Stimulated activated CD4-positive, alpha-beta T cell treated with anti-CD3 and anti-CD28 coated beads, TNF-alpha, amount 100 ng/mL, for 48 hours (primary cell): ENCODE data around the gene PHLDB1.
"Not testable (repeated sequence)": the region's sequence is repeated elsewhere in the genome, so short reads cannot be mapped to it uniquely, and the experiment has no call there.

Source experiments
- DNase-seq, 3 donors: peaks; one replicate each; pipeline ENCODE4 v3.0.0-alpha.2; 2020; ENCODE audit warnings: low read depth in 3 of 3

PHLDB1 gene

DNA sequence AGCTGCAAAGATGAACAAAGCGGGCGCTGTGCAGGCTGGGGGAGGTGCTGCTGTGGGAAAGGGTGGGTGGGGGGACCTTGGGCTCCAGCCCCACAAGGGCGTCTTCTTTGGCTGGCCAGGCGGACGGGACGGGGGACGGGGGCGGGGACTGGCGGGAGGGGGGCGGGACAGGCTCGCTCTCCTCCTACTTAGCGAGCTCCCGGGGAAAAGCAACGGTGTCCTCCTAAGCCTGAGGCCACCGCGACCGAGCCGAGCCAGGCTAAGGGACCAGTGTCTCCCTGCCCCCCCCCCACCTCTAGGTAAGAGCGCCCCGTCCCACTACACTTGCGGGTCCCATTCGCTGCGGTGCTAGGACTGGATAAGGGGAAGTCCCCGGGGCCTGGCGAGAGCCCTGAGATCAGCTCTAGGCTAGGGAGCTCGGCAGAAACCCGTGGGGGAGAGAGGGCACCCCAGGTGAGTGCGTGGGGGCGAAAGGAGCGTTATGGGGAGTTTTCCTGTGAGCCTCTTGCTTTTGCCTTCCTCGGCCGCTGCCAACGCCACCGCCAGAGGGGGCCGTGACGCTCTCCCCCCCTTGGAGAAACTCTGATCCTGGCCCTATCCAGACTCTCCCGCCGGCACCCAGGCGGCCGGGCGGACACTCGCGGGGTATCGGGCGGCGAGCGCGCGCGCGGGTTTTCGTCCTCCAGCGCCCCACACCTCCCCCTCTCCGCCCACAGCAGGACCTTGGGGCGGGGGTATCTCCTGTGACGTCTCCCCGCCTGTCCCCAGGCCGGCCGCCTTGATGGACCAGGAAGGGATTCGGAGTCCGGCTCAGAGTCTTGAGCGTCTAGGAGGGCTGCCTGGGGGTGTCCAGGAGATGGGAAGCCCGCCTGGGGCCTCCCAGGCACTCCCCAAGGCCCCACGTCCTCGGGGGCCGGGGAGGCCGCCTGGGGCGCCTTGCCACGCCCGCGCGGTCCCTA, at the start of gene PHLDB1:
PHLDB1 (plus strand) TSS at position 215 of the 959 bp plus-strand sequence. CDS start 6,222 bp downstream, outside the sequence.
- peak in 2 of 3 donors; percentile 17 to 21 for DNase-seq

DNA sequence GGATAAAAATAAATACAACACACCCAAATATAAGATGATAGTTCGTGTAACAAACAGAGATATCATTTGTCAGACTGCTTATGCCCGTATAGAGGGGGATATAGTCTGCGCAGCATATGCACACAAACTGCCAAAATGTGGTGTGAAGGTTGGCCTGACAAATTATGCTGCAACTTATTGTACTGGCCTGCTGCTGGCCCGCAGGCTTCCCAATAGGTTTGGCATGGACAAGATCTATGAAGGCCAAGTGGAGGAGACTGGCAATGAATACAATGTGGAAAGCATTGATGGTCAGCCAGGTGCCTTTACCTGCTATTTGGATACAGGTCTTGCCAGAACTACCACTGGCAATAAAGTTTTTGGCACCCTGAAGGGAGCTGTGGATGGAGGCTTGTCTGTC, 46.6 kb upstream of the PHLDB1 start:
- no peak for DNase-seq

DNA sequence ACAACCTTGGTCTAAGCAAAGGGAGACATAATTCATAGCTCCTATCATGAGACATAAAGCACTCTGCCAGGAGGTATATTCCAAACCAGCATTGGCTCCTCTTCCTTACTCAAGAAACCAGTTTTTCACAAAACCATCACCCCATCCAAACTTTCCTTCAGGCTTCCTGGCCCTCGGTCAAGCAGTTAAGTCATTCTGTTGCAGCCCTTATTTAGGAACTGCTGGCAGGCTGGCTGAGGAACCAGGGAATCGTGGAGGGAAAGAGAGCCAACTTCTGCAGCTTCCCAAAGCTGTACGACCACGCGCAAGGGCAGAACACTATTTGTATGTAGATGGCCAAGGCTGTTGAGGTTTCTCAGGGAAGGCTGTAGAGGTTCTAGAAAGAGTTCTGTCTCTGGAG, 42.4 kb upstream of the PHLDB1 start:
- no peak for DNase-seq

DNA sequence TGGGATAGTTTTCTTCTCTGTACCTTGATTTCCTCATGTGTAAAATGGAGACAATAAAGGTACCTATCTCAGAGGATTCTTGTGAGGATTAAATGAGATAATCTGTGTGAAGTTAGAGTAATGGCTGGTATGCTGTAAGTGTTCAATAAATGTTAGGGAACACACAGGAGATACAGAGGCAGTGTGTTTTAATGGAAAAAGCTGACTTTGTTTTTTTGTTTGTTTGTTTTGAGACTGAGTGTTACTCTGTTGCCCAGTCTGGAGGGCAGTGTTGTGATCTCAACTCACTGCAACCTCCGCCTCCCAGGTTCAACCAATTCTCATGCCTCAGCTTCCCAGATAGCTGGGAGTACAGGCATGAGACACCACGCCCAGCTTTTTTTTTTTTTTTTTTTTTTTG, 37.7 kb upstream of the PHLDB1 start:
- no peak for DNase-seq

DNA sequence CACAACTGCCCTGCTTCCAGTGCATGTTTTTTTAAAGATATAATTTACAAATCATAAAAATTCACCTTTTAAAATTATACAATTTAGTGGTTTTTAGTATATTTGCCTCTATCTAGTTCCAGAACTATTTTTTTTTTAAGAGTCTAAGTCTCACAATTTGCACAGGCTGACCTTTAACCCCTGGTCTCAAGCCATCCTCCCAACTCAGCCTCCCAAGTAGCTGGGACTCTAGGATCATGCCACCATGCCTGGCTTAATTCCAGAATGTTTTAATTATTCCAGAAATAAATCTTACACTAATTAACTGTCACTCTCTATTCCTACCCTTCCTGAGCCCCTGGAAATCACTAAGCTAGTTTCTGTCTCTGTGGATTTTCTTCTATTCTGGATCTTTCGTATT, 36.6 kb upstream of the PHLDB1 start:
- DNase-seq: no peak

DNA sequence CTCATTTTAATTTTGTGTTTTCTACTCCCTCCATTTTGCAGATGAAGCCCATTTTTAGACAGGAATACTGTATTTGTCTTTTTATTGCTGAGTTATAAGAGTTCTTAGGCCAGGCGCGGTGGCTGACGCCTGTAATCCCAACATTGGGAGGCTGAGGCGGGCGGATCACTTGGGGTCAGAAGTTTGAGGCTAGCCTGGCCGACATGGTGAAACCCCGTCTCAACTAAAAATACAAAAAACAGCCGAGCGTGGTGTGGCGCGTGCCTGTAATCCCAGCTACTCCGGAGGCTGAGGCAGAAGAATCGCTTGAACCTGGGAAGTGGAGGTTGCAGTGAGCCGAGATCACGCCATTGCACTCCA, 35.7 kb upstream of the PHLDB1 start:
- not testable (repeated sequence) for DNase-seq

DNA sequence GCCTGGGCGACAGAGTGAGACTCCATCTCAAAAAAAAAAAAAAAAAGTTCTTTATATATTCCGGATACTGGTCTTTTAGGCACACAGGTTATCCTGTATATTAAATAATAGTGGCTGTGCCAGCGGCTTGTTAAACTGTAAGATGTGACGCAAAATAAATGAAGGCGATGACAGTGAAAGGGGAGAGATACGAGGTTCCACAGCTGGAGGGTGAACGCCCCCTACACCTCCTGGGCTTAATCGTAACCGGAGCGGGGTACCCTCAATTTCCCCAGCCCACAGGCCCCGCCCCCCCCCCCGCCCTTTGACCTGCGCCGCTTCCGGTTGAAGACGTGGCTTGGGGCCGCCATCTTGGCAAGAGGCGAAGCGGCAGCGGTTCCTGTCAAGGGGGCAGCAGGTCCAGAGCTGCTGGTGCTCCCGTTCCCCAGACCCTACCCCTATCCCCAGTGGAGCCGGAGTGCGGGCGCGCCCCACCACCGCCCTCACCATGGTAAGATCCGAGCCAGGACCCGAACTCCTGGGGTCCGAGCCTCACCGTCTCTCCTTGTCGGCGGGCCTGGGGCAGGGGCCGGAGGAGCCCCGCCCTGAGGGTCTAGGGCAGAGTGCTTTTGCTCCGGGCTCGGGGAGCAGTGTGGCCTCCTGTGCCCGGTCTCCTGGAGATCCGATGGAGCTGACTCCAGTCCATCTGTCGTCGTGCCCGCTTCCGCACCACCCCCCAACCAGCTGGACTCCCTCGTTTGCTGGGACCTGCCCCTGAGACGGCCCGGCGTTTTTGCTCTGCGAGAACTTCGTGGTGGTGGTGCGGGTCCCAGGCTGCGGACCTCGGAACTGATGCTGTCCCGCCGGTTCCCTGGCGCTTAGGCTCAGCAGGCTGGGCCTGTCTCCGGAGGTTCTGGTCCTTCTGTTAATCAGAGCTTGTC, 35.1 kb upstream of the PHLDB1 start, which contains the start of gene ARCN1:
ARCN1 (plus strand) TSS at position 349 of the 920 bp plus-strand sequence; CDS start at position 488, 139 bp downstream.
- peak; percentile 50 to 61 (median 54) for DNase-seq

DNA sequence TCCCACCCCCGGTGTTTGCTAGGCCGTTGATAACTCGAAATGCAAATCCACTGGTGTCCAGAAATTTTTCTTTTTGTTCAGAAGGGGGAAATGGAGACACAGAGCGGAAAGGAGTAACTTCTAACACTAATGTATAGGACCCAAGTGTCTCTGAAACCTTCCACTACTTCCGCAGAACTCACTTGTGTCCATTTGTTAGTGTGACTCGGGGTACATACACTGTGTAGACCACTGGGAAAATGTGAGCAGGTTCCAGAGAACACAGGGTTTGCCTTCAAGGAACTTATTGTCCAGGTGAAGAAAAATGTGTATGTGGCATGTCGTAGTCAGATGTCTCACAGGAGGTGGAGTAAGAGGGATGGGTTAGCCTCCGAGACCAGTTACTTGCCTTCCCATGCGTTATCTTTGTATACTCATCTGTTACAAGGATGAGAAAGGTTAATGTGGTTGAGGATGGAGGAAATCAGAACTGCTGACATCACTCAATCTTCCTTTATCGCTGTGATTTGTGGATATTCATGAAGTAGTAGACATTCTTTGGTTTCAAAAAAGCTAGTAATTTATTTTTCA, 34.3 kb upstream of the PHLDB1 start:
- peak in 1 of 3 donors; percentile 10 for DNase-seq

DNA sequence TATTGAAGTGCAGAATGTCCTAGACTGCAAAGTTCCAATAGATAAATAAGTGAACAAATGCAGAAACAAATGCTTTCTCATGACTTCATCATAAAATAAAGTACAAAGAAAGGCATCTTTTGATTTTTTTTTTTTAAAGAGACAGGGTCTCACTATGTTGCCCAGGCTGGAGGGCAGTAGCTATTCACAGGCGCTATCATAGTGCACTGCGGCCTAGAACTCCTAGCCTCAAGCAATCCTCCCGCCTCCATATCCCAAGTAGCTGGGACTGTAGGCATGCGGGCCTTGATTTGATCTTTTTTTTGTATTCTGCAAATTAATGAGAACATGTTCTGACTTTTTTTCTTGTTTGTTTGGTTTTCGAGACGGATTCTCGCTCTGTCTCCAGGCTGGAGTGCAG, 32.8 kb upstream of the PHLDB1 start:
- DNase-seq: no peak

DNA sequence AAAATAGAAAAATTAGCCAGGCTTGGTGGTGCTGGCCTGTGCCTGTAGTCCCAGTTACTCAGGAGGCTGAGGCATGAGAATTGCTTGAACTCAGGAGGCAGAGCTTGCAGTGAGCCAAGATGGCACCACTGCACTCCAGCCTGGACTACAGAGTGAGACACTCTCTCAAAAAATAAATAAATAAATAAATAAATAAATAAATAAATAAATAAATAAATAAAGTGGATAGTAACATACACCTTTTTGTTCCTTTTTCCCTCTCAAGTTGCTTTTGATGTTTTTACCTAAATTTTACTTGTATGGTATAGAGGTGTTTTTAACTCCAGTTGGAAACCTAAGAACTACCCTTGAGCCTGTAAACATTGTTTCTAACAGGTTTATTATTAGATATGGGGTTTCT, 29.4 kb upstream of the PHLDB1 start:
- not testable (repeated sequence) for DNase-seq

DNA sequence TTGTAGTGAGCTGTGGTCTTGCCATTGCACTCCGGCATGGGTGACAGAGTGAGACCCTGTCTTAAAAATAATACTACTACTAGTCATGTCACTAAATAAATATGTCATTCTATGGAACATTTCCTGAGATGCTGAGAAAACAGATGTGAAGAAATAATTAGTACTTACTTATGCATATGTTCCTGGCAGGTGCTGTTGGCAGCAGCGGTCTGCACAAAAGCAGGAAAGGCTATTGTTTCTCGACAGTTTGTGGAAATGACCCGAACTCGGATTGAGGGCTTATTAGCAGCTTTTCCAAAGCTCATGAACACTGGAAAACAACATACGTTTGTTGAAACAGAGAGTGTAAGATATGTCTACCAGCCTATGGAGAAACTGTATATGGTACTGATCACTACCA, 26.4 kb upstream of the PHLDB1 start:
- no peak for DNase-seq

DNA sequence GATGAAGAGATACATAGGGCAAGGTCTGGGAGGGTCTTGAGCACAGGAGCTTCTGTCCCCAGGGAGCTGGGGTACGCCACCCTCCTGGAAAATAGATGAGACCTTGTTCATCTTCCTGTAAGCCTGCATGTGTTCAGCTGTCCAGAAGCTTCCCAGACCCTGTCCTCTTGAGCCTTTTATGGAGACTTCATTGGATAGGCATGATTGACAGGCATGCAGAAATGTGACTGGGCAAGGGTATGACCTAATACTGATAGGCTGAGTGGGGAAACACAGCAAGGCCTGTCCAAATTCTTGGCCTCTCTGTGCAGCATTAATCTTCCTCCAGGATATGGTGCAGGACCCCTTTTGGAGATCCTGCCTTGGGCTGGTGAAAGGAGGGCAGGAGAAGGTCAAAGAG, 19.5 kb upstream of the PHLDB1 start:
- no peak for DNase-seq

DNA sequence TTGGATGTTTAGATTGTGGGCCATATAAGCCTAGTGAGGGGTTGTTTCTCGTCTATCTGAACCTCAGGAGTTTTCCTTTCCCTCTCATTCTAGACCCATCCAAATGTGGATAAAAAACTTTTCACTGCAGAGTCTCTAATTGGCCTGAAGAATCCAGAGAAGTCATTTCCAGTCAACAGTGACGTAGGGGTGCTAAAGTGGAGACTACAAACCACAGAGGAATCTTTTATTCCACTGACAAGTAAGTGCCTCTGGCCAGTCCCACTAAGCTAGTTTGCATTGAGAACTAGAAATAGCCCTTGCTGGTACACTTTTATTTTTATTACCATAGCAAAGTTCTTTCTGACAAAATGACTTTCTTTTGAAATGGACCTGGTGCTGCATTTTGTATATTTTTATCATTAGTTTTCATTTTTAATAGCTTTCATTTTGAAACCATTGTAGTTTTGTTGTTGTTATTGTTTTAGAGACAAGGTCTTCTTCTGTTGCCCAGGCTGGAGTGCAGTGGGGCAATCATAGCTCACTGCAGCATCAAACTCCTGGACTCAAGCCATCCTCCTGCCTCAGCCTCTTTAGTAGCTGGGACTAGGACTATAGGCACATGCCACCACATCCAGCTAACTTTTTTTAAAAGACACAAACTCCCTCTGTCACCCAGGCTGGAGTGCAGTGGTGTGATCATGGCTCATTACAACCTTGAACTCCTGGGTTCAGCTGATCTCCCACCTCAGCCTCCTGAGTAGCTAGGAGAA, 14.6 kb upstream of the PHLDB1 start:
- DNase-seq: no peak

DNA sequence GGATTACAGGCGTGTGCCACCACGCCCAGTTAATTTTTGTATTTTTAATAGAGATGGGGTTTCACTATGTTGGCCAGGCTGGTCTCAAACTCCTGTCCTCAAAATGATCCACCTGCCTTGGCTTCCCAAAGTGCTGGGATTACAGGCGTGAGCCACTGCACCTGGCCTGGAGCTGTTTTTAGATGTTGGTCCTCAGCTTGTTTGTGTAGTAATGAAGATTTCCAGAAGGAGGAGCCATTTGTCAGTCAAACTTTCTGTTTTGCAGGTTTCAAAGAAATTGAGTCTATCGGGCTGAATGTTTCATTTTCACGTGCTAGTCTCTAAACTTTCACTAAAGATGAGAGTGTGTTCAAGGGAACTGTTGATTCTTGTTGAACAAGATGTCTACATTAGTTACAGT, 12.4 kb upstream of the PHLDB1 start:
- DNase-seq: not testable (repeated sequence)

DNA sequence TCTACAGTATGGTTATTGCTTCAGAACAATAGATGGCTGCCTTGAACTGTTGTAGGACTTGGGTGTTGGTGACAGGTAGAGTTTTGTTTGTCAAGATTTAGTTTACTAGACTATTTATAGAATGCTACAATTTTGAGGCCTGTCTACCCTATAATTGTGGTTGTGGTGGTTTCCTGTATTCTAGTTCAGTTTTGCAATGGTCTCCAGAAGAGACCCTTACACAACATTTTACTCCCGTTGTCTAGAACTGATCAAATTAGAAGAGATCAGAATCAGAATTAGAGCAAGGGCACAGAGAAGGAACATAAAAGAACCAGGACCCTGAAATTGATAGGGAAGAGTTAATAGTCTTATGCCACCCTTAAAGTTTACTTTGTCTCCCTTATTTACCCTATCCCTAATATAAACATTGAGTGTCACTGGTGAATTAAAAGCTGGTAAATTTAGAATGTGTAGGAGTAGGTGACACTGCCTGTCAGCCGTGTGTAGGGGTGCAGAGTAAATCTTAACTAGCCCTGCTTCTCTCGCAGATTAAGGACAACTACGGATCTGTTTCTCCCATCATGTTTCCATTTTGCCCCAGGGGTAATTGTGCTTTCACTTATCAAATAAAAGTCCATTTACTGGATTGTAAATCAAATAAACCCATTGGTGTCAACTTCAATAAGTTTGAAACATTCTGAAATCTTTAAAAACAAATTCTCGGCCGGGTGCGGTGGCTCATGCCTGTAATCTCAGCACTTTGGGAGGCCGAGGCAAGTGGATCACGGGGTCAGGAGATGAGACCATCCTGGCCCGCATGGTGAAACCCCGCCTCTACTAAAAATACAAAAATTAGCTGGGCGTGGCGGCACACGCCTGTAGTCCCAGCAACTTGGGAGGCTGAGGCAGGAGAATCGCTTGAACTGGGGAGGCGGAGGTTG, 10.9 kb upstream of the PHLDB1 start:
- DNase-seq: no peak

DNA sequence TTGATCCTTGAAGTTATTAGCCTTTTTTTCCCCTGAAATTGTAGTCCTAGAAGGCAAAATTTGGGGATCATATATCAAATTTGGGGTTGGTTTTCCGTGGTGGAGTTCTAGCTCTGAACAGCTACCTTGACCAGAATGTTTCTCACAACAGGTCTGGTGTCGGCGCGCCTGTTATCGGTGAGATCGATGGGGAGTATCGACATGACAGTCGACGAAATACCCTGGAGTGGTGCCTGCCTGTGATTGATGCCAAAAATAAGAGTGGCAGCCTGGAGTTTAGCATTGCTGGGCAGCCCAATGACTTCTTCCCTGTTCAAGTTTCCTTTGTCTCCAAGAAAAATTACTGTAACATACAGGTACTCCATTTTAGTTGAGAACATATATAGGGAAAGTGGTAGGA, 9.9 kb upstream of the PHLDB1 start:
- DNase-seq: no peak

DNA sequence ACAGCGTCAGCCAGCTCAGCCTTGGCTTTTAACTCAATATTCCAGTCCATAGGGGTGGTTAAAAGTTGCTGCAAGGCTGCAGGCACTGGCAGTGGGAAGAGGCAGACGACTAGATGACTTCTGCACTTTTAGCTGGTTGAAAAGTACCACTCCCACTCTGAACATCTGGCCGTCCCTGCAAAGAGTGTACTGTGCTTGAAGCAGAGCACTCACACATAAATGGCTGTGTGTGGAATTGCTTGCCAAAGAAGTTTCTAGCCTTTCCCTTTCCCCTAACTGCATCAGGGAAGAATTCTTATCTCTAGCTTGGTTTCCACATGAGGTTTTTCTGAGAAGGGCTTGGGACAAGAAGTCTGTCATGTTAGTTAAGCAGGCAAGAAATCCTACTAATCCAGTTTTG, 5.1 kb upstream of the PHLDB1 start:
- no peak for DNase-seq

DNA sequence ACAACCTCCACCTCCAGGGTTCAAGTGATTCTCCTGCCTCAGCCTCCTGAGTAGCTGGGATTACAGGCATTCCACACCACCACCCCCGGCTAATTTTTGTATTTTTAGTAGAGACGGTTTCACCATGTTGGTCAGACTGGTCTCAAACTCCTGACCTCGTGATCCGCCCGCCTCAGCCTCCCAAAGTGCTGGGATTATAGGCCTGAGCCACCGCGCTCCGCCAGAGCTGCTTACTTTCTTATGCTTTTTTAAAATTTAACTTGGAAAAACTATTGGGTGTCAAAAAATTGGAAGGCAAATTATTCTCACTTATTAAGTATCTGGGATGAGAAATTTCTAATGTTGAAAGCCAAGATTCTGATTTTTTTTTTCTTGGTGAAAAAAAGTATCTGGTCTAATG, 3.7 kb upstream of the PHLDB1 start:
- not testable (repeated sequence) for DNase-seq

DNA sequence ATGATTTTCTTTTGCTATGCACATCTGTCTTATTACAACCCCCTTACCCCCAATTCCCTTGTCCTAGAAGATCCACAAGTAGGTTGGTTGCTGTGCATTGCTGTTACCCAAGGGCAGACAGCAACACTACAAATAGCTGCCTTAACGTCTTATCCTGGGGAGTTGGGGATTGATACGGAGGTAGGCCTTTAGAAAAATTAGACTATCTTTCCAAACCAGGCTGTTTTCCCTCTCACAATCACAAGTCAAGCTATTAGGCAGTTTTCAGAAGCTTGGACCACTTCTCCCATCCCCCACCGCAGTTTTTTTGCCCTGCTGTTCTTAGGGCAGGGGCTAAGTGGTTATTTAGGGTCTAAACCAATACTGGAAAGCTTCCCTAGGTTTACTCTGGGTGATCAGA, 2.8 kb upstream of the PHLDB1 start:
- DNase-seq: no peak
